GM23248 (cell line): Measurements from ENCODE around the gene CEP295NL. TPM values are rescaled to one million over a fixed set of nuclear protein-coding genes. Genes with fewer than 3 reads are reported as not detected.

ENCODE experiments used
- DNase-seq: peaks from one replicate; pipeline ENCODE4 v3.0.0-alpha.2; 2015
- H2AFZ ChIP-seq: fragments of 200-600 bp; sonication (generic); 2 replicates; pipeline ENCODE4 v1.6.1; 2016; ENCODE audit warnings: antibody characterized with exemption
- H3F3A ChIP-seq: fragments of 200-600 bp; sonication (generic); 2 replicates; pipeline ENCODE4 v1.6.1; 2016; ENCODE audit warnings: mild to moderate bottlenecking, antibody characterized with exemption, mixed run types; ENCODE audit not compliant: insufficient read depth
- H3K27ac ChIP-seq: fragments of 200-600 bp; sonication (generic); 2 replicates; pipeline ENCODE4 v1.5.1; 2016; ENCODE audit warnings: mild to moderate bottlenecking
- H3K27me3 ChIP-seq: fragments of 200-600 bp; sonication (generic); replicated peaks from 2 replicates; pipeline ENCODE4 v1.6.1; 2016; ENCODE audit warnings: mild to moderate bottlenecking; ENCODE audit not compliant: insufficient read depth
- H3K36me3 ChIP-seq: fragments of 200-600 bp; sonication (generic); 2 replicates; pipeline ENCODE4 v1.6.1; 2016; ENCODE audit warnings: low read depth, mild to moderate bottlenecking
- H3K4me1 ChIP-seq: fragments of 200-600 bp; sonication (generic); 2 replicates; pipeline ENCODE4 v1.6.1; 2016; ENCODE audit warnings: mild to moderate bottlenecking; ENCODE audit not compliant: insufficient read depth
- H3K4me2 ChIP-seq: fragments of 200-600 bp; sonication (generic); one replicate; pipeline ENCODE4 v1.6.1; 2016; ENCODE audit warnings: mild to moderate bottlenecking; ENCODE audit not compliant: unreplicated experiment
- H3K4me3 ChIP-seq: fragments of 200-600 bp; sonication (generic); 2 replicates; pipeline ENCODE4 v1.5.1; 2016; ENCODE audit warnings: mild to moderate bottlenecking
- H3K79me2 ChIP-seq: fragments of 200-600 bp; sonication (generic); 2 replicates; pipeline ENCODE4 v1.6.1; 2016; ENCODE audit warnings: mild to moderate bottlenecking; ENCODE audit not compliant: insufficient read depth
- H3K9ac ChIP-seq: fragments of 200-600 bp; sonication (generic); 2 replicates; pipeline ENCODE4 v1.6.1; 2016; ENCODE audit warnings: mild to moderate bottlenecking
- H3K9me2 ChIP-seq: fragments of 200-600 bp; sonication (generic); 2 replicates; pipeline ENCODE4 v1.6.1; 2016; ENCODE audit warnings: mixed run types, mild to moderate bottlenecking, moderate library complexity; ENCODE audit not compliant: insufficient read depth
- H3K9me3 ChIP-seq: fragments of 200-600 bp; sonication (generic); one replicate; pipeline ENCODE4 v1.6.1; 2017; ENCODE audit warnings: low read depth
- H4K20me1 ChIP-seq: fragments of 200-600 bp; sonication (generic); 2 replicates; pipeline ENCODE4 v1.6.0; 2016; ENCODE audit not compliant: insufficient read depth
- EZH2 ChIP-seq: fragments of 200-600 bp; sonication (generic); IDR thresholded peaks from 2 replicates; pipeline ENCODE4 v1.6.1; 2018; ENCODE audit warnings: antibody characterized with exemption, mild to moderate bottlenecking; ENCODE audit not compliant: insufficient read depth, poor library complexity, severe bottlenecking
- EZH2phosphoT487 ChIP-seq: fragments of 200-600 bp; sonication (generic); IDR thresholded peaks from 2 replicates; pipeline ENCODE4 v1.6.1; 2018; ENCODE audit warnings: antibody characterized with exemption, moderate library complexity, mild to moderate bottlenecking, low read depth; ENCODE audit not compliant: insufficient read depth
- WGBS, 2 experiments: methylation state at CpG; one replicate each; pipeline ENCODE4 v1.1.6; 2015 to 2017; ENCODE audit warnings: low lambda C conversion rate in 2 of 2, low coverage in 1 of 2; ENCODE audit errors: missing lambda C conversion rate in 2 of 2; 5-methylcytosine and 5-hydroxymethylcytosine counted together
- in situ Hi-C: fragments of 300-500 bp; cut with MboI; formaldehyde crosslinking; loops from 2 replicates; pipeline ENCODE4 v1.15.0; 2020
- polyA plus RNA-seq: library from polyadenylated mRNA; unstranded; fragments of >200 nt; fragmentation: Nextera tagmentation; extraction: Ambion mirVana; gene quantifications from 2 replicates; pipeline ENCODE4 v1.2.1, GENCODE V29; 2016
- total RNA-seq: library from RNA; depleted of rRNA; stranded (reverse); fragments of >200 nt; shearing (Covaris generic); gene quantifications from 2 replicates; pipeline ENCODE4 v1.2.3, GENCODE V29; 2014

Gene CEP295NL
- total and polyA plus RNA-seq, 2 experiments from 2014 or later, result 0.11 to 0.14 TPM

- H3K9me3 ChIP-seq, result no peaks in the 10 kb centered on the region
- peaks cover 32% of the 10 kb centered on the region for H3K4me1 ChIP-seq
- peak within 1 kb of the TSS; percentile 94 for H2AFZ ChIP-seq
- H3K4me2 ChIP-seq, result peak within 1 kb of the TSS; percentile 100
- H3K27me3 ChIP-seq, result no peaks in the 10 kb centered on the region
- WGBS, 2 experiments, result 0% methylated on average over 34 of the region's 52 CpGs; no CpG with 5 or more reads in 1 of the 2 experiments
- no peaks in the 10 kb centered on the region; the same call in 1 of the 2 replicates for H4K20me1 ChIP-seq
- peaks cover 44% of the 10 kb centered on the region for H3K79me2 ChIP-seq
- no peaks in the 10 kb centered on the region for H3K9me2 ChIP-seq
- peak within 1 kb of the TSS; percentile 80 for H3K4me3 ChIP-seq
- peak within 1 kb of the TSS; percentile 81 for H3K27ac ChIP-seq
- no peak for TF ChIP-seq EZH2
- no peak for TF ChIP-seq EZH2phosphoT487
- peak within 1 kb of the TSS; percentile 82 for H3K9ac ChIP-seq
- in situ Hi-C loops, result no loop called here
- peaks cover 37% of the 10 kb centered on the region for H3F3A ChIP-seq
- H3K36me3 ChIP-seq, result no peaks in the 10 kb centered on the region
- DNase-seq, result peak; percentile 93
Observed at GRCh38 chr17:78925234-78925633, 22.2 kb upstream of the CEP295NL start, which contains the start of gene TIMP2. Gene TIMP2, minus strand, starts transcription at chr17:78925387. Its CDS starts 299 bp downstream, at chr17:78925088.

DNA sequence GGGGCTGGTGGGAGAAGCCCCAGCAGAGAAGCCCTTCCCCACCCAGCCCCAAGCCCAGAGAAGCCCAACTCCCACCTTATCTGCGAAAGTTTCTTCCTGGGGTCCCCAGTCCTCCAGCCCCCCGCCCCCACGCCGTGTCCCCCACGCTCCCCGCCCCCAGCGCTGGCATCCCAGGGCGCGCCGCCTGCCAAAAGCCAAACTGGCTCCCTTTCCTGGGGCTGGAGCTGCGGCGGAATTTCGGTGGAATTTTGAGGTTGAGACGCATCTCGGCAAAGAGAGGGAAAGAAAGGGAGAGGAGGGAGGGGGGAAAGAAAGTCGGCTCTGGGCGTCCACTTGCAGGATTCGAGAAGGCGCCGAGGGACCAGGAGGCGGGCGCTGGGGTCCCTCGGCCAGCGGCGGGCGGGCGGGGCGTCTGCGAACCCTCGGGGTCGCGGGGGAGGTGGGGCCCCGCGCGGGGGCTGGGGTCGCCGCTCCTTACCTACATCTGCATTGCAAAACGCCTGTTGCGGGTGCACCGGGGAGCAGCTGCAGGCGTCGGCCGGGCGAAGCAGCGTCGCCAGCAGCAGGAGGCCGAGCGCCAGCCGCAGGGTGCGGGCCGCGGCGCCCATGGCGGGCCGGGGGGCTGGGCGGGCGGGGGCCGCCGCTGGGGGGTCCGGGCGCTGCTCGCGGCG lies 21.6 kb upstream of the CEP295NL start:
- peaks cover 37% of the 10 kb centered on the region for H3F3A ChIP-seq
- peaks cover 32% of the 10 kb centered on the region for H3K4me1 ChIP-seq
- H3K4me2 ChIP-seq, result peak overlapping the region; percentile 100
- H4K20me1 ChIP-seq, result no peaks in the 10 kb centered on the region; the same call in 1 of the 2 replicates
- H3K9me3 ChIP-seq, result no peaks in the 10 kb centered on the region
- H3K9me2 ChIP-seq, result no peaks in the 10 kb centered on the region
- WGBS, 2 experiments, result 1 to 2% methylated on average over 15 to 58 of the region's 64 CpGs
- no peak overlapping the region for H2AFZ ChIP-seq
- peak; percentile 67 for DNase-seq
- no peaks in the 10 kb centered on the region for H3K36me3 ChIP-seq
- H3K9ac ChIP-seq, result peak overlapping the region; percentile 82
- no peaks in the 10 kb centered on the region for H3K27me3 ChIP-seq
- peak overlapping the region; percentile 65 for H3K27ac ChIP-seq
- TF ChIP-seq EZH2, result no peak
- TF ChIP-seq EZH2phosphoT487, result no peak
- in situ Hi-C loops, result no loop called here
- H3K4me3 ChIP-seq, result peak overlapping the region; percentile 80
- peaks cover 51% of the 10 kb centered on the region for H3K79me2 ChIP-seq

GRCh38 chr17:78923660-78924453 lies 20.9 kb upstream of the CEP295NL start:
- Histone ChIP-seq H3K4me1 (peaks cover 36% of the 10 kb centered on the region), H3K9me2 (no peaks in the 10 kb centered on the region), H3K27me3 (no peaks in the 10 kb centered on the region), H3K4me3 (peak overlapping the region; percentile 80), H3K4me2 (peak overlapping the region; percentile 100), H3K79me2 (peaks cover 58% of the 10 kb centered on the region), H4K20me1 (no peaks in the 10 kb centered on the region; the same call in 1 of the 2 replicates), H3F3A (peaks cover 37% of the 10 kb centered on the region), H3K9ac (peak overlapping the region; percentile 82), H3K27ac (peak overlapping the region; percentile 65), H3K36me3 (no peaks in the 10 kb centered on the region), H3K9me3 (no peaks in the 10 kb centered on the region), H2AFZ (no peak overlapping the region)
- in situ Hi-C loops, result no loop called here
- DNase-seq, result peak; percentile 68
- TF ChIP-seq EZH2phosphoT487, result no peak
- WGBS, 2 experiments, result 2% methylated on average over 27 to 28 of the region's 28 CpGs

GRCh38 chr17:78922816-78923498 lies 20.0 kb upstream of the CEP295NL start:
- in situ Hi-C loops, result no loop called here
- peak; percentile 58 for DNase-seq
- H3K4me3 ChIP-seq, result peak overlapping the region; percentile 80
- H3K27me3 ChIP-seq, result no peaks in the 10 kb centered on the region
- peaks cover 42% of the 10 kb centered on the region for H3K4me1 ChIP-seq
- no peak for TF ChIP-seq EZH2phosphoT487
- TF ChIP-seq EZH2, result no peak
- H2AFZ ChIP-seq, result no peak overlapping the region
- no peaks in the 10 kb centered on the region for H3K36me3 ChIP-seq
- H3K9ac ChIP-seq, result peak overlapping the region; percentile 82
- H3K27ac ChIP-seq, result peak overlapping the region; percentile 65
- 4 to 8% methylated on average over 12 of the region's 13 CpGs for WGBS, 2 experiments
- no peaks in the 10 kb centered on the region; the same call in 1 of the 2 replicates for H4K20me1 ChIP-seq
- H3K9me3 ChIP-seq, result no peaks in the 10 kb centered on the region
- peak overlapping the region; percentile 100 for H3K4me2 ChIP-seq
- H3K9me2 ChIP-seq, result no peaks in the 10 kb centered on the region
- peaks cover 37% of the 10 kb centered on the region for H3F3A ChIP-seq
- peaks cover 67% of the 10 kb centered on the region for H3K79me2 ChIP-seq
